Breast epithelium (tissue), 3 donors: ENCODE results near the gene HMGN2.

Source experiments
- POLR2A ChIP-seq: fragments of 450-650 bp; IDR thresholded peaks from one replicate; pipeline ENCODE4 v1.6.1; 2016; ENCODE audit warnings: antibody characterized with exemption, mild to moderate bottlenecking, moderate library complexity
- POLR2AphosphoS5 ChIP-seq, 3 donors: sonication (generic); formaldehyde crosslinking; IDR thresholded peaks; one replicate each; pipeline ENCODE4 v1.6.1; 2017; ENCODE audit warnings: antibody characterized with exemption in 3 of 3
- TF ChIP-seq, protein P1 (sequence below), 3 donors: fragments of 450-650 bp; IDR thresholded peaks; one replicate each; pipeline ENCODE4 v1.5.1; 2016 to 2017; ENCODE audit warnings: antibody characterized with exemption in 3 of 3, mild to moderate bottlenecking in 3 of 3, moderate library complexity in 3 of 3

DNA sequence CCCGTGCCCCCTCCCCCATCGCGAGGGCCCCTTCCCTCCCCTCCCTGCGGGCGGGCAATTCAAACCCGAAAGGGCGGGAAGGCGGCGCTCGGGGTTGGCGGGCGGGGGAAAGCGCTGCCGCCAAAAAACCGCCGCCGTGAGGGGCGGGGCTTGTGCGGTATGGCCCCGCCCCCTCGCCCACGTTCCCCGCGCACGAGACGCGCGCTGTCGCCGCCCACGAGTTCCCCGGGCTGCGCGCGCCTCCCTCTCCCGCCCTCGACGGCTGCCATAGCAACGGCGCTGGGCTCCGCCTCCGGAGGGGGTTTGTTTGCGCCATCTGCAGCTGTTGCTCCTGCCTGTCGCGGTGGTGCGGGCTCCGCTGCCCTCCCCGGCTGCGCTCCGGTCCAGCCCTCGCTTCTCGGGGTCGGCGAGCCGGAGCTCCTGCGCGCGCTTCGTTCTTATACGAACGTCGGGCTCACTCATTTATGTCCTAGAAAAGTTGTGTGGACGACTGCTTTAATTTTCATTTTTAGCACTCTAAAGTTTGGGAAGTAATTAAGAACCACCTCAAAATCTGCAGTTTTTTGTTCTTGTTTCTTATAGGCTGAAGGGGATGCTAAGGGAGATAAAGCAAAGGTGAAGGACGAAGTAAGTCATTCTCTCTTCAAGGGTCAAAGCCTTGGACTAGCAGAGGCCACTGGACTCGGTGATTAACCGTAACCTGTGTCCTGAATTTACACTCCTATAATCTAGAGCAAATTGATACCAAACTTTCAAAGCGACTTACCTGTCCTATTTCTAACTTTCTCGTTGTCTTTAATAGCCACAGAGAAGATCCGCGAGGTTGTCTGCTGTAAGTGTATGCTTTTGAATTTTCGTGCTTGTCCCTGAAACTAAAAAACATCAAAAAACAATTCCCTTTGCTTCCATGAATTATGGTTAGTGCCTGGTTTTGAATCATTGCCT, 933 bp downstream of the HMGN2 start:
- TF ChIP-seq, protein P1, sequence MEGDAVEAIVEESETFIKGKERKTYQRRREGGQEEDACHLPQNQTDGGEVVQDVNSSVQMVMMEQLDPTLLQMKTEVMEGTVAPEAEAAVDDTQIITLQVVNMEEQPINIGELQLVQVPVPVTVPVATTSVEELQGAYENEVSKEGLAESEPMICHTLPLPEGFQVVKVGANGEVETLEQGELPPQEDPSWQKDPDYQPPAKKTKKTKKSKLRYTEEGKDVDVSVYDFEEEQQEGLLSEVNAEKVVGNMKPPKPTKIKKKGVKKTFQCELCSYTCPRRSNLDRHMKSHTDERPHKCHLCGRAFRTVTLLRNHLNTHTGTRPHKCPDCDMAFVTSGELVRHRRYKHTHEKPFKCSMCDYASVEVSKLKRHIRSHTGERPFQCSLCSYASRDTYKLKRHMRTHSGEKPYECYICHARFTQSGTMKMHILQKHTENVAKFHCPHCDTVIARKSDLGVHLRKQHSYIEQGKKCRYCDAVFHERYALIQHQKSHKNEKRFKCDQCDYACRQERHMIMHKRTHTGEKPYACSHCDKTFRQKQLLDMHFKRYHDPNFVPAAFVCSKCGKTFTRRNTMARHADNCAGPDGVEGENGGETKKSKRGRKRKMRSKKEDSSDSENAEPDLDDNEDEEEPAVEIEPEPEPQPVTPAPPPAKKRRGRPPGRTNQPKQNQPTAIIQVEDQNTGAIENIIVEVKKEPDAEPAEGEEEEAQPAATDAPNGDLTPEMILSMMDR (IDR thresholded peaks at IDR 0.05): no peak
- TF ChIP-seq POLR2AphosphoS5 (IDR thresholded peaks at IDR 0.05): peak in 2 of 3 donors; percentile 63 to 71
- TF ChIP-seq POLR2A: peak; percentile 37
